Nephron (organoid): ENCODE measurements around the gene RAB31.
A peak's percentile ranks its signal among the peaks of the same experiment; 100 is the strongest.
"Not testable (repeated sequence)": the region's sequence is repeated elsewhere in the genome, so short reads cannot be mapped to it uniquely, and the experiment has no call there.

ENCODE experiments used
- H3K27ac Mint-ChIP-seq, 3 experiments: 2 replicates each; pipeline ENCODE4 v1.8.0; 2020; ENCODE audit warnings: mixed read lengths in 3 of 3, mild to moderate bottlenecking in 2 of 3, moderate library complexity in 1 of 3
- H3K27me3 Mint-ChIP-seq: 2 replicates; pipeline ENCODE4 v1.8.0; 2021; ENCODE audit warnings: low read depth, mild to moderate bottlenecking, moderate library complexity, mixed read lengths
- H3K36me3 Mint-ChIP-seq: 2 replicates; pipeline ENCODE4 v1.8.0; 2020; ENCODE audit warnings: low read depth, mixed read lengths
- H3K4me1 Mint-ChIP-seq: 2 replicates; pipeline ENCODE4 v1.8.0; 2020; ENCODE audit warnings: mixed read lengths
- H3K4me3 Mint-ChIP-seq, 3 experiments: 2 replicates each; pipeline ENCODE4 v1.8.0; 2020; ENCODE audit warnings: mild to moderate bottlenecking in 3 of 3, mixed read lengths in 3 of 3, moderate library complexity in 2 of 3
- H3K9me3 Mint-ChIP-seq: 2 replicates; pipeline ENCODE4 v1.8.0; 2020; ENCODE audit warnings: mixed read lengths
- CTCF ChIP-seq, 3 experiments: fragments of 200-600 bp; sonication (generic); IDR thresholded peaks; one replicate each; pipeline ENCODE4 v1.5.0; 2021; ENCODE audit warnings: antibody characterized with exemption in 3 of 3; ENCODE audit not compliant: unreplicated experiment in 3 of 3

The RAB31 gene

GRCh38 chr18:9762526-9762925 is 54.4 kb downstream of the RAB31 start:
- H3K36me3 Mint-ChIP-seq: peaks cover 6% of the 10 kb centered on the region

DNA sequence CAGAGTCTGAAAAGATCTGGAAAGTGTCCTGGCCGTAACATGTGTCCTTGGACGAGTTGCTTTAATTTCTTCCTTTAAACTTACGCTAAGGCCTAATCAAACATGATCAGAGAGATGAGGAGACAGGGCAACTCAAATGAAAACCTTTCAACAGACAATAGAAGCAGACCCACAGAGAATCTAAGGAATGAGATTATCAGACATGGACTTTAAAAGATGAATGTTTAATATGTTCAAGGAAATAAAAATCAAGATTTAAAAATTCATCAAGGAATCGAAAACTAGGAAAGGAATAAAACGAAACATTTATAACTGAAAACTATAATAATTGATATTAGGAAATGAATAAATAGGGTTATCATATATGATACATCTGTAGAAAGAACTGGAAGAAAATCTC is 55.1 kb downstream of the RAB31 start:
- Mint-ChIP-seq H3K27ac (no peak overlapping the region), H3K4me1 (peaks cover 25% of the 10 kb centered on the region), H3K27me3 (peaks cover 2% of the 10 kb centered on the region), H3K4me3 (no peak overlapping the region), H3K36me3 (peaks cover 6% of the 10 kb centered on the region), H3K9me3 (peaks cover 7% of the 10 kb centered on the region)
- TF ChIP-seq CTCF (IDR thresholded peaks at IDR 0.05; ENCODE audit: unreplicated experiment in 3 of 3): no peak

More at GRCh38 chr18:9762526-9762925, 54.4 kb downstream of the RAB31 start:
- TF ChIP-seq CTCF (IDR thresholded peaks at IDR 0.05; ENCODE audit: unreplicated experiment in 3 of 3): no peak
- Mint-ChIP-seq H3K27ac (no peak overlapping the region), H3K4me3 (no peak overlapping the region), H3K4me1 (peaks cover 32% of the 10 kb centered on the region), H3K27me3 (peaks cover 4% of the 10 kb centered on the region), H3K9me3 (peaks cover 7% of the 10 kb centered on the region)

- peaks cover 5% of the 10 kb centered on the region for H3K27me3 Mint-ChIP-seq
- H3K4me3 Mint-ChIP-seq: no peak overlapping the region
- TF ChIP-seq CTCF (IDR thresholded peaks at IDR 0.05; ENCODE audit: unreplicated experiment in 3 of 3): no peak
Measured at GRCh38 chr18:9764011-9764481, 55.9 kb downstream of the RAB31 start.

GRCh38 chr18:9765501-9765900 is 57.4 kb downstream of the RAB31 start:
- Mint-ChIP-seq H3K4me3 (no peak overlapping the region), H3K27ac (peak overlapping the region in 1 of 3 experiments; percentile 16), H3K9me3 (peaks cover 13% of the 10 kb centered on the region), H3K36me3 (peaks cover 6% of the 10 kb centered on the region), H3K27me3 (peaks cover 5% of the 10 kb centered on the region), H3K4me1 (peaks cover 26% of the 10 kb centered on the region)
- TF ChIP-seq CTCF (IDR thresholded peaks at IDR 0.05; ENCODE audit: unreplicated experiment in 3 of 3): no peak

More at GRCh38 chr18:9764011-9764481, 55.9 kb downstream of the RAB31 start:
- Mint-ChIP-seq H3K9me3 (peaks cover 9% of the 10 kb centered on the region), H3K4me1 (peaks cover 17% of the 10 kb centered on the region), H3K27ac (peak overlapping the region; percentile 46 to 62 (median 60)), H3K36me3 (peaks cover 6% of the 10 kb centered on the region)

DNA sequence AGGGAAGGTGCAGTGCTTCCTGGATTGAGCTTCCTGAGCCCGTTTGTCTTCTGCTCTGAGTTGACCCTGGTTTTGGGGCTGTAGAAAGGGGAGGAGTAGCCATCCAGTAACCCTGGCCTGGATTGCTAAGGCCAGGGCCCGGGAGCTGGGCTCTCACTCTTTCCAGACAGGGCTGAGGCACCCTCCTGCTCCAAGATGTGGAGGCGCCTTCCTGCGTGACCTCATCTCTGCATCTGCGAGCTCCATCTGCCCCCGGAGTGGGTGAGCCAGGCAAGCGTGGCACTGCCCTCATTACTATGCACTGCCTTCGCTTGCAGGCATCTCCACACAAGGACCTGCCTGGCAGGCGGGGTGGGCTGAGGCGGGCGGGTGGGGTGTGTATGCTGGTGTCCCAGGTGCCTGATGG is 58.0 kb downstream of the RAB31 start:
- Mint-ChIP-seq H3K4me1 (peaks cover 27% of the 10 kb centered on the region), H3K36me3 (peaks cover 6% of the 10 kb centered on the region), H3K27me3 (peaks cover 5% of the 10 kb centered on the region), H3K27ac (peak overlapping the region in 1 of 3 experiments; percentile 16), H3K4me3 (no peak overlapping the region), H3K9me3 (peaks cover 13% of the 10 kb centered on the region)
- TF ChIP-seq CTCF (IDR thresholded peaks at IDR 0.05; ENCODE audit: unreplicated experiment in 3 of 3): no peak

GRCh38 chr18:9766740-9767139 is 58.6 kb downstream of the RAB31 start:
- Mint-ChIP-seq H3K36me3 (peaks cover 6% of the 10 kb centered on the region), H3K27me3 (peaks cover 5% of the 10 kb centered on the region), H3K4me3 (no peak overlapping the region)

GRCh38 chr18:9768071-9768691 is 60.1 kb downstream of the RAB31 start:
- not testable (repeated sequence) for H3K36me3 Mint-ChIP-seq, H3K27ac Mint-ChIP-seq
- peaks cover 33% of the 10 kb centered on the region for H3K4me1 Mint-ChIP-seq

More at GRCh38 chr18:9766740-9767139, 58.6 kb downstream of the RAB31 start:
- TF ChIP-seq CTCF (IDR thresholded peaks at IDR 0.05; ENCODE audit: unreplicated experiment in 3 of 3): no peak
- no peak overlapping the region for H3K27ac Mint-ChIP-seq
- H3K4me1 Mint-ChIP-seq: peaks cover 32% of the 10 kb centered on the region
- H3K9me3 Mint-ChIP-seq: peaks cover 13% of the 10 kb centered on the region

DNA sequence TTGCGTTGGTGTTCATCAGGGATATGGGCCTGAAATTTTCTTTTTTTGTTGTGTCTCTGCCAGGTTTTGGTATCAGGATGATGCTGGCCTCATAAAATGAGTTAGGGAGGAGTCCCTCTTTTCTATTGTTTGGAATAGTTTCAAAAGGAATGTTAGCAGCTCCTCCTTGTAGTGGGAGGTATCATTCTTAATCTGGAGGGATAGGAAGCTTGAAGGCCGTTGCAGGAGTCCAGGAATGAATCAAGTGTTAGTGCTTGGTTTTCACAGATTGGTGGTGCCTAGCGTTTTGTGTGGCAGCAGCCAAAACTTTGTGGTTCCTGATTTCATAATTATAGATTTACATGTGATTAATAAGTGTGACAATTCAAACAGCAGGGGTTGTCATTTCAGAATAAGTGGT is 62.0 kb downstream of the RAB31 start:
- not testable (repeated sequence) for H3K36me3 Mint-ChIP-seq, H3K9me3 Mint-ChIP-seq, H3K27ac Mint-ChIP-seq, H3K4me3 Mint-ChIP-seq, H3K27me3 Mint-ChIP-seq
- peaks cover 21% of the 10 kb centered on the region for H3K4me1 Mint-ChIP-seq

More at GRCh38 chr18:9768071-9768691, 60.1 kb downstream of the RAB31 start:
- not testable (repeated sequence) for H3K27me3 Mint-ChIP-seq, H3K9me3 Mint-ChIP-seq, H3K4me3 Mint-ChIP-seq
